K562 (cell line): ENCODE results near the gene NDUFB3. TPM values are rescaled to one million over a fixed set of nuclear protein-coding genes. Genes with fewer than 3 reads are reported as not detected.
A peak's percentile ranks its signal among the peaks of the same experiment; 100 is the strongest.

Experiments
- EP400 ChIP-seq: fragments of 450-650 bp; IDR thresholded peaks from 2 replicates; pipeline ENCODE4 v1.6.1; 2017; ENCODE audit warnings: antibody characterized with exemption, mild to moderate bottlenecking, moderate library complexity
- FOXA3 ChIP-seq, 2 experiments: fragments of 450-650 bp in 1 of 2; sonication (generic) in 1 of 2; formaldehyde crosslinking; IDR thresholded peaks in 1 of 2; conservative IDR thresholded peaks in 1 of 2; 2 replicates each; pipeline versions ENCODE4 v1.4.0 to v1.8.0; 2020 to 2022; ENCODE audit warnings: mild to moderate bottlenecking in 2 of 2, missing genetic modification reagents in 1 of 2
- HDAC1 ChIP-seq, 2 experiments: fragments of 450-650 bp; IDR thresholded peaks; 2 replicates each; pipeline ENCODE4 v1.6.1; 2016 to 2017; ENCODE audit warnings: inconsistent platforms in 1 of 2, mild to moderate bottlenecking in 1 of 2, moderate library complexity in 1 of 2
- LARP7 ChIP-seq: fragments of 450-650 bp; IDR thresholded peaks from 2 replicates; pipeline ENCODE4 v1.6.1; 2016
- POLR2AphosphoS5 ChIP-seq: IDR thresholded peaks from 2 replicates; pipeline ENCODE4 v1.6.1; 2011; ENCODE audit warnings: mild to moderate bottlenecking, low read depth, low read length, moderate library complexity; ENCODE audit not compliant: control insufficient read depth, insufficient read depth
- POLR2H ChIP-seq: IDR thresholded peaks from 2 replicates; pipeline ENCODE4 v1.6.1; 2016; ENCODE audit warnings: missing genetic modification characterization, low read depth, mild to moderate bottlenecking, control low read depth, missing compliant biosample characterization, moderate library complexity
- SMAD4 ChIP-seq: fragments of 250-450 bp; sonication (Bioruptor Pico); conservative IDR thresholded peaks from 2 replicates; pipeline ENCODE4 v1.8.0; 2021; ENCODE audit warnings: inconsistent platforms, mild to moderate bottlenecking, moderate library complexity
- SPI1 ChIP-seq: IDR thresholded peaks from 2 replicates; pipeline ENCODE4 v1.6.1; 2011; ENCODE audit warnings: low read depth, low read length, control low read depth, borderline replicate concordance
- TBP ChIP-seq: optimal IDR thresholded peaks from 2 replicates; pipeline ENCODE3; 2011; ENCODE audit warnings: low read depth, low read length, improper control_type of control experiment
- ZNF75A ChIP-seq: fragments of 450-650 bp; formaldehyde crosslinking; IDR thresholded peaks from 2 replicates; pipeline ENCODE4 v1.4.0; 2020; ENCODE audit warnings: mild to moderate bottlenecking
- ZNF766 ChIP-seq: fragments of 200-800 bp; sonication (Bioruptor generic); conservative IDR thresholded peaks from 2 replicates; pipeline ENCODE4 v1.6.1; 2016; ENCODE audit warnings: missing genetic modification characterization, missing compliant biosample characterization
- polyA plus RNA-seq, 8 experiments: library from polyadenylated mRNA; depleted of rRNA in 4 of 8; stranded (reverse) in 5 of 8; unstranded in 3 of 8; fragments of >200 nt; fragmentation: Nextera tagmentation in 2 of 8; fragmentation: Illumina TruSeq in 1 of 8; extraction: Ambion mirVana in 2 of 8; extraction: Trizol in 1 of 8; gene quantifications; 2 replicates each; pipeline versions ENCODE4 v1.2.1 to v1.2.3, GENCODE V29; 2011 to 2014; ENCODE audit warnings: inconsistent platforms in 1 of 8, missing spikeins in 1 of 8
- total RNA-seq, 7 experiments: library from RNA; depleted of rRNA in 6 of 7; stranded (reverse); fragments of >200 nt in 6 of 7; fragmentation: Illumina TruSeq in 2 of 7; extraction: Trizol in 2 of 7; gene quantifications; 2 replicates each; pipeline versions ENCODE4 v1.2.1 to v1.2.3, GENCODE V29; 2011 to 2021; ENCODE audit warnings: low replicate concordance in 1 of 7
- TF ChIP-seq, protein P1 (sequence below): sonication (generic); IDR thresholded peaks from 2 replicates; pipeline ENCODE4 v1.6.1; 2016
- TF ChIP-seq, protein P2 (sequence below): sonication (generic); formaldehyde crosslinking; IDR thresholded peaks from 2 replicates; pipeline ENCODE4 v1.5.0; 2020; ENCODE audit warnings: missing genetic modification reagents
- TF ChIP-seq, protein P3 (sequence below): fragments of 450-650 bp; IDR thresholded peaks from 2 replicates; pipeline ENCODE4 v1.6.1; 2016; ENCODE audit warnings: borderline replicate concordance
- TF ChIP-seq, protein P4 (sequence below): fragments of 450-650 bp; IDR thresholded peaks from 2 replicates; pipeline ENCODE4 v1.6.1; 2017; ENCODE audit warnings: antibody characterized with exemption, mild to moderate bottlenecking
- TF ChIP-seq, protein P5 (sequence below): sonication (generic); formaldehyde crosslinking; IDR thresholded peaks from 2 replicates; pipeline ENCODE4 v1.9.0; 2022; ENCODE audit warnings: mild to moderate bottlenecking, missing genetic modification reagents
- TF ChIP-seq, protein P6 (sequence below), 2 experiments: fragments of 450-650 bp; conservative IDR thresholded peaks; 2 replicates each; pipeline ENCODE4 v1.6.1; 2017; ENCODE audit warnings: mild to moderate bottlenecking in 2 of 2, moderate library complexity in 2 of 2

NDUFB3 gene
- total and polyA plus RNA-seq, 9 of the 15 experiments (the other 6 are each of a cell fraction or from before 2014, with no cell fraction given): 126 to 786 (median 156) TPM

DNA sequence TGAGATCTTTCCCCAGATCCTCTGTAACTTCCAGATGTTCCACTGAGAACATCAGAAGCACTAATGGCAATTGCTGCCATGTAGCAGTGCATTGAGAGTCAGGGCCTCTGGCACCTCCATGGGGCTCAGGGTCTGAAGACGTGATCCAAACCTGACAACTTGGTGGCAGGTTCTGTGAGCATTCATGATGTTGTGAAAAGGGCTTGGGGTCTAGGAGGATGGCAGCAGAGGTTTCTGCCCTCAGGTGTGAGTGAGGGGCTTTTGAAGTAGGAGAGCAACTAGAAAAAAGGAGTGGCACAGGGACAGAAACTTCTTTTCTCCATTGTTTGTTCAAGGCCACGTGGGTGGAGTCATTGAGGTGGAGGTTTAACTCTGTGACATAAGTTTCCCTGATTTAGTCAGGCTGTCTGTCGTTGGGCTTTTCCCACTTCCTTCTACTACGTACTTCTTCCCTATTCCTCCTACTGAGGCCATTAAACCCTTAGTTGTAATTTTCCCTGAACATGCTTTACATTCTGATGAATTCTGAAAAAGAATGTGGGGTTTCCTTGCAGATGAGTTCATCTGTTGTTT, 57.2 kb downstream of the NDUFB3 start (continued):
- TF ChIP-seq, protein P1, sequence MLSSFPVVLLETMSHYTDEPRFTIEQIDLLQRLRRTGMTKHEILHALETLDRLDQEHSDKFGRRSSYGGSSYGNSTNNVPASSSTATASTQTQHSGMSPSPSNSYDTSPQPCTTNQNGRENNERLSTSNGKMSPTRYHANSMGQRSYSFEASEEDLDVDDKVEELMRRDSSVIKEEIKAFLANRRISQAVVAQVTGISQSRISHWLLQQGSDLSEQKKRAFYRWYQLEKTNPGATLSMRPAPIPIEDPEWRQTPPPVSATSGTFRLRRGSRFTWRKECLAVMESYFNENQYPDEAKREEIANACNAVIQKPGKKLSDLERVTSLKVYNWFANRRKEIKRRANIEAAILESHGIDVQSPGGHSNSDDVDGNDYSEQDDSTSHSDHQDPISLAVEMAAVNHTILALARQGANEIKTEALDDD: 0 out of 2 replicates have a peak, but pooled peaks have one; percentile 20
- TF ChIP-seq LARP7: no peak
- TF ChIP-seq FOXA3 (CRISPR knock-in tag; conservative IDR thresholded peaks at IDR 0.05 in 1 of 2, IDR thresholded peaks at IDR 0.05 in 1 of 2): peak in 1 of 2 experiments; percentile 62; a peak in 2 of 4 replicates
- TF ChIP-seq, protein P2, sequence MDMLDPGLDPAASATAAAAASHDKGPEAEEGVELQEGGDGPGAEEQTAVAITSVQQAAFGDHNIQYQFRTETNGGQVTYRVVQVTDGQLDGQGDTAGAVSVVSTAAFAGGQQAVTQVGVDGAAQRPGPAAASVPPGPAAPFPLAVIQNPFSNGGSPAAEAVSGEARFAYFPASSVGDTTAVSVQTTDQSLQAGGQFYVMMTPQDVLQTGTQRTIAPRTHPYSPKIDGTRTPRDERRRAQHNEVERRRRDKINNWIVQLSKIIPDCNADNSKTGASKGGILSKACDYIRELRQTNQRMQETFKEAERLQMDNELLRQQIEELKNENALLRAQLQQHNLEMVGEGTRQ: 0 out of 2 replicates have a peak, but pooled peaks have one; percentile 49
- TF ChIP-seq TBP: peak; percentile 30
- 0 out of 2 replicates have a peak, but pooled peaks have one; percentile 45 for TF ChIP-seq EP400
- no peak for TF ChIP-seq POLR2H (tag)
- TF ChIP-seq, protein P3, sequence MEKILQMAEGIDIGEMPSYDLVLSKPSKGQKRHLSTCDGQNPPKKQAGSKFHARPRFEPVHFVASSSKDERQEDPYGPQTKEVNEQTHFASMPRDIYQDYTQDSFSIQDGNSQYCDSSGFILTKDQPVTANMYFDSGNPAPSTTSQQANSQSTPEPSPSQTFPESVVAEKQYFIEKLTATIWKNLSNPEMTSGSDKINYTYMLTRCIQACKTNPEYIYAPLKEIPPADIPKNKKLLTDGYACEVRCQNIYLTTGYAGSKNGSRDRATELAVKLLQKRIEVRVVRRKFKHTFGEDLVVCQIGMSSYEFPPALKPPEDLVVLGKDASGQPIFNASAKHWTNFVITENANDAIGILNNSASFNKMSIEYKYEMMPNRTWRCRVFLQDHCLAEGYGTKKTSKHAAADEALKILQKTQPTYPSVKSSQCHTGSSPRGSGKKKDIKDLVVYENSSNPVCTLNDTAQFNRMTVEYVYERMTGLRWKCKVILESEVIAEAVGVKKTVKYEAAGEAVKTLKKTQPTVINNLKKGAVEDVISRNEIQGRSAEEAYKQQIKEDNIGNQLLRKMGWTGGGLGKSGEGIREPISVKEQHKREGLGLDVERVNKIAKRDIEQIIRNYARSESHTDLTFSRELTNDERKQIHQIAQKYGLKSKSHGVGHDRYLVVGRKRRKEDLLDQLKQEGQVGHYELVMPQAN: peak; percentile 57; the same call in 1 of the 2 replicates
- TF ChIP-seq ZNF75A (CRISPR knock-in tag): peak; percentile 86
- 0 out of 2 replicates have a peak, but pooled peaks have one; percentile 40 for TF ChIP-seq SMAD4 (CRISPR knock-in tag)
- peak; percentile 43; the same call in 1 of the 2 replicates for TF ChIP-seq SPI1
- TF ChIP-seq, protein P4, sequence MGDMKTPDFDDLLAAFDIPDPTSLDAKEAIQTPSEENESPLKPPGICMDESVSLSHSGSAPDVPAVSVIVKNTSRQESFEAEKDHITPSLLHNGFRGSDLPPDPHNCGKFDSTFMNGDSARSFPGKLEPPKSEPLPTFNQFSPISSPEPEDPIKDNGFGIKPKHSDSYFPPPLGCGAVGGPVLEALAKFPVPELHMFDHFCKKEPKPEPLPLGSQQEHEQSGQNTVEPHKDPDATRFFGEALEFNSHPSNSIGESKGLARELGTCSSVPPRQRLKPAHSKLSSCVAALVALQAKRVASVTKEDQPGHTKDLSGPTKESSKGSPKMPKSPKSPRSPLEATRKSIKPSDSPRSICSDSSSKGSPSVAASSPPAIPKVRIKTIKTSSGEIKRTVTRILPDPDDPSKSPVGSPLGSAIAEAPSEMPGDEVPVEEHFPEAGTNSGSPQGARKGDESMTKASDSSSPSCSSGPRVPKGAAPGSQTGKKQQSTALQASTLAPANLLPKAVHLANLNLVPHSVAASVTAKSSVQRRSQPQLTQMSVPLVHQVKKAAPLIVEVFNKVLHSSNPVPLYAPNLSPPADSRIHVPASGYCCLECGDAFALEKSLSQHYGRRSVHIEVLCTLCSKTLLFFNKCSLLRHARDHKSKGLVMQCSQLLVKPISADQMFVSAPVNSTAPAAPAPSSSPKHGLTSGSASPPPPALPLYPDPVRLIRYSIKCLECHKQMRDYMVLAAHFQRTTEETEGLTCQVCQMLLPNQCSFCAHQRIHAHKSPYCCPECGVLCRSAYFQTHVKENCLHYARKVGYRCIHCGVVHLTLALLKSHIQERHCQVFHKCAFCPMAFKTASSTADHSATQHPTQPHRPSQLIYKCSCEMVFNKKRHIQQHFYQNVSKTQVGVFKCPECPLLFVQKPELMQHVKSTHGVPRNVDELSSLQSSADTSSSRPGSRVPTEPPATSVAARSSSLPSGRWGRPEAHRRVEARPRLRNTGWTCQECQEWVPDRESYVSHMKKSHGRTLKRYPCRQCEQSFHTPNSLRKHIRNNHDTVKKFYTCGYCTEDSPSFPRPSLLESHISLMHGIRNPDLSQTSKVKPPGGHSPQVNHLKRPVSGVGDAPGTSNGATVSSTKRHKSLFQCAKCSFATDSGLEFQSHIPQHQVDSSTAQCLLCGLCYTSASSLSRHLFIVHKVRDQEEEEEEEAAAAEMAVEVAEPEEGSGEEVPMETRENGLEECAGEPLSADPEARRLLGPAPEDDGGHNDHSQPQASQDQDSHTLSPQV: peak; percentile 87
- TF ChIP-seq, protein P5, sequence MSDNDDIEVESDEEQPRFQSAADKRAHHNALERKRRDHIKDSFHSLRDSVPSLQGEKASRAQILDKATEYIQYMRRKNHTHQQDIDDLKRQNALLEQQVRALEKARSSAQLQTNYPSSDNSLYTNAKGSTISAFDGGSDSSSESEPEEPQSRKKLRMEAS: peak; percentile 49; the same call in 1 of the 2 replicates
- TF ChIP-seq POLR2AphosphoS5: no peak
- TF ChIP-seq HDAC1 (IDR thresholded peaks at IDR 0.05): peak in 1 of 2 experiments; percentile 42; a peak in 1 of 4 replicates
- 0 out of 2 replicates have a peak, but pooled peaks have one; percentile 32 for TF ChIP-seq ZNF766 (CRISPR knock-in tag)
- TF ChIP-seq, protein P6, sequence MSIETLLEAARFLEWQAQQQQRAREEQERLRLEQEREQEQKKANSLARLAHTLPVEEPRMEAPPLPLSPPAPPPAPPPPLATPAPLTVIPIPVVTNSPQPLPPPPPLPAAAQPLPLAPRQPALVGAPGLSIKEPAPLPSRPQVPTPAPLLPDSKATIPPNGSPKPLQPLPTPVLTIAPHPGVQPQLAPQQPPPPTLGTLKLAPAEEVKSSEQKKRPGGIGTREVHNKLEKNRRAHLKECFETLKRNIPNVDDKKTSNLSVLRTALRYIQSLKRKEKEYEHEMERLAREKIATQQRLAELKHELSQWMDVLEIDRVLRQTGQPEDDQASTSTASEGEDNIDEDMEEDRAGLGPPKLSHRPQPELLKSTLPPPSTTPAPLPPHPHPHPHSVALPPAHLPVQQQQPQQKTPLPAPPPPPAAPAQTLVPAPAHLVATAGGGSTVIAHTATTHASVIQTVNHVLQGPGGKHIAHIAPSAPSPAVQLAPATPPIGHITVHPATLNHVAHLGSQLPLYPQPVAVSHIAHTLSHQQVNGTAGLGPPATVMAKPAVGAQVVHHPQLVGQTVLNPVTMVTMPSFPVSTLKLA (conservative IDR thresholded peaks at IDR 0.05): peak; percentile 72 to 87
